Tibial nerve (tissue), 4 donors: ENCODE data around the gene DEK. TPM values are rescaled to one million over a fixed set of nuclear protein-coding genes. Genes with fewer than 3 reads are reported as not detected.
"Not testable (repeated sequence)": the region's sequence is repeated elsewhere in the genome, so short reads cannot be mapped to it uniquely, and the experiment has no call there.

Source experiments
- DNase-seq, 2 donors: peaks; one replicate each; pipeline ENCODE4 v3.0.0-alpha.2; 2019; ENCODE audit warnings: low spot score in 2 of 2
- H3K27ac ChIP-seq, 4 donors: fragments of 200-600 bp; sonication (generic) in 3 of 4; one replicate each; pipeline ENCODE4 v1.5.1; 2017 to 2019; ENCODE audit warnings: mild to moderate bottlenecking in 1 of 4
- H3K27me3 ChIP-seq, 2 donors: fragments of 200-600 bp; sonication (generic) in 1 of 2; one replicate each; pipeline versions ENCODE4 v1.5.1 to v1.6.0; 2017 to 2019
- H3K36me3 ChIP-seq, 3 donors: fragments of 200-600 bp; sonication (generic); one replicate each; pipeline ENCODE4 v1.5.1; 2018 to 2019
- H3K4me1 ChIP-seq, 4 donors: fragments of 200-600 bp; sonication (generic) in 3 of 4; one replicate each; pipeline ENCODE4 v1.5.1; 2017 to 2019
- H3K4me3 ChIP-seq, 4 donors: fragments of 200-600 bp; sonication (generic) in 3 of 4; one replicate each; pipeline ENCODE4 v1.5.1; 2017 to 2019; ENCODE audit warnings: mild to moderate bottlenecking in 1 of 4, moderate library complexity in 1 of 4
- H3K9me3 ChIP-seq, 4 donors: fragments of 200-600 bp; sonication (generic) in 3 of 4; one replicate each; pipeline ENCODE4 v1.5.1; 2017 to 2019
- EP300 ChIP-seq, 2 donors: sonication (generic); formaldehyde crosslinking; IDR thresholded peaks; one replicate each; pipeline ENCODE4 v1.6.1; 2017; ENCODE audit warnings: antibody characterized with exemption in 2 of 2, mild to moderate bottlenecking in 1 of 2
- POLR2A ChIP-seq, 2 donors: fragments of 450-650 bp; IDR thresholded peaks; one replicate each; pipeline ENCODE4 v1.6.1; 2017; ENCODE audit warnings: antibody characterized with exemption in 2 of 2, mild to moderate bottlenecking in 2 of 2, moderate library complexity in 2 of 2
- WGBS, 2 donors: methylation state at CpG; one replicate each; pipeline ENCODE4 v1.1.5; 2018; 5-methylcytosine and 5-hydroxymethylcytosine counted together
- total RNA-seq, 4 donors: library from RNA; depleted of rRNA; stranded (reverse); fragments of >200 nt; gene quantifications; one replicate each; pipeline ENCODE4 v1.1.0, GENCODE V29; 2016
- TF ChIP-seq, protein P1 (sequence below), 5 experiments: fragments of 200-600 bp in 3 of 5; fragments of 450-650 bp in 2 of 5; sonication (generic) in 3 of 5; IDR thresholded peaks; one replicate each; pipeline ENCODE4 v1.5.1; 2016 to 2019; ENCODE audit warnings: antibody characterized with exemption in 5 of 5, mild to moderate bottlenecking in 3 of 5, moderate library complexity in 2 of 5

DEK gene
- total RNA-seq, 4 donors from 2014 or later = 112 to 147 (median 123) TPM

DNA sequence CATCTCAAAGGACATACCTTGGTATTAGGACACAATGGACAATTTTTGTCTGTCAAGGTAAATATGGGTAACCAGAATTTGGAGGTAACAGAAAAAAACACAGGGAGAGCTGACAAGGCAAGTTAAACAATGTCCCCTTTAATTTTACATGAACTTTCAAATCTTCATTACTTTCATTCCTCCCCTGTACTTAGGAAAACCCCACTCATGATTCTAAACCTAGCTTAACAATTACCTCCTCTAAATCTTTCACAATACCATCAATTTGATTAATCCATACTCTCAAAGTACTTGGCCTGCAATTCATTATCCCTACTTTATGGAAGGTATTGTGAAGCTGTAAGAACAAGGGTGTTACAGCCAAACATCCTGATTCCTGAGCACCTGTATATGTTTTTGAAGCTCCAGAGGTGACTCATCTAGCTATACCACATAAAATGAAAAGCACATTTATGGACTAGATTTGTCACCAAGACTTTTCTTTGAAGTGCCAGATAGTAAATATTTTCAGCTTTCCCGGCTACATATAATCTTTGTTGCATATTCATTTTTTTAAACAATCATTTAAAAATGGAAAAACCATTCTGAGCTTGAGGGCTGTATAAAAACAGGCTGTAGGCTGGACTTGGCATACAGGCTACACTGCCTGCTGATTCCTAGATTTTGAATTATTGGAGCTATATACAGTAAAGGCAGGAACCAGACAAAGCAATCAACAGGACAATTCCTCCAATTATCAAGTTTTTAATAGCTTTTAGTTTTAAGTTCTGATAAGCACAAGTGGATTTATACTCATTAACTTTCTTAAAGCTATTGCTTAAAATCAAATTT is 22.9 kb downstream of the DEK start:
- Histone ChIP-seq H3K27me3 (no peaks in the 10 kb centered on the region), H3K36me3 (peaks cover 0 to 60% (median 8%) of the 10 kb centered on the region in 3 donors)
- 83 to 84% methylated on average over 1 of the region's 1 CpG for WGBS, 2 donors

DNA sequence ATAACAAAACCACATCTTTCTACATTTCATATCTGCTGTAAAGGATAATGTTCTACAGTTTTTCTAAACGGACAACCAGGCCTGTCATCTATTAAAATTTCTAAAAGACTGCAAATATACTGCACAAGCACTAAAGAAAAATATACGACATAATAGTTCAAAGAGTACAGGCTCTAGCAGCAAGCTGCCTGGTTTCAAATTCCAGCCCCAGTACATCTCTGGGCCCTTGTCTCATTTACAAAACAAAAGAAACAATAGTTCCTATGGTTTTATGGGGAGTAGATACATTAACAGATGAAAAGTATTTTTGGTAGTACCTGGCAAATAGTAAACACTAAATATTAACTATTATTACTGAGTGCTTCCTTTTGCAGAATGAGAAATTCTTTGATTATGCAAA is 24.1 kb downstream of the DEK start:
- Histone ChIP-seq H3K27ac (no peak overlapping the region), H3K4me3 (no peak overlapping the region), H3K4me1 (peaks cover 0 to 4% (median 0%) of the 10 kb centered on the region in 4 donors), H3K36me3 (peaks cover 0 to 66% (median 13%) of the 10 kb centered on the region in 3 donors), H3K9me3 (no peaks in the 10 kb centered on the region), H3K27me3 (no peaks in the 10 kb centered on the region)
- 44 to 59% methylated on average over 2 of the region's 2 CpGs for WGBS, 2 donors
- no peak for DNase-seq
- TF ChIP-seq, protein P1, sequence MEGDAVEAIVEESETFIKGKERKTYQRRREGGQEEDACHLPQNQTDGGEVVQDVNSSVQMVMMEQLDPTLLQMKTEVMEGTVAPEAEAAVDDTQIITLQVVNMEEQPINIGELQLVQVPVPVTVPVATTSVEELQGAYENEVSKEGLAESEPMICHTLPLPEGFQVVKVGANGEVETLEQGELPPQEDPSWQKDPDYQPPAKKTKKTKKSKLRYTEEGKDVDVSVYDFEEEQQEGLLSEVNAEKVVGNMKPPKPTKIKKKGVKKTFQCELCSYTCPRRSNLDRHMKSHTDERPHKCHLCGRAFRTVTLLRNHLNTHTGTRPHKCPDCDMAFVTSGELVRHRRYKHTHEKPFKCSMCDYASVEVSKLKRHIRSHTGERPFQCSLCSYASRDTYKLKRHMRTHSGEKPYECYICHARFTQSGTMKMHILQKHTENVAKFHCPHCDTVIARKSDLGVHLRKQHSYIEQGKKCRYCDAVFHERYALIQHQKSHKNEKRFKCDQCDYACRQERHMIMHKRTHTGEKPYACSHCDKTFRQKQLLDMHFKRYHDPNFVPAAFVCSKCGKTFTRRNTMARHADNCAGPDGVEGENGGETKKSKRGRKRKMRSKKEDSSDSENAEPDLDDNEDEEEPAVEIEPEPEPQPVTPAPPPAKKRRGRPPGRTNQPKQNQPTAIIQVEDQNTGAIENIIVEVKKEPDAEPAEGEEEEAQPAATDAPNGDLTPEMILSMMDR (IDR thresholded peaks at IDR 0.05) = no peak
- TF ChIP-seq POLR2A (IDR thresholded peaks at IDR 0.05) (no peak), EP300 (IDR thresholded peaks at IDR 0.05) (no peak)

More for the DNA sequence above, 22.9 kb downstream of the DEK start:
- DNase-seq = no peak
- H3K4me3 ChIP-seq = no peak overlapping the region
- no peak for TF ChIP-seq EP300 (IDR thresholded peaks at IDR 0.05)
- TF ChIP-seq, protein P1 (IDR thresholded peaks at IDR 0.05) = no peak
- no peak for TF ChIP-seq POLR2A (IDR thresholded peaks at IDR 0.05)
- H3K9me3 ChIP-seq = no peaks in the 10 kb centered on the region
- H3K4me1 ChIP-seq = peaks cover 0 to 4% (median 0%) of the 10 kb centered on the region in 4 donors
- no peak overlapping the region for H3K27ac ChIP-seq

GRCh38 chr6:18237167-18237566 is 27.2 kb downstream of the DEK start:
- WGBS, 2 donors = 96 to 97% methylated on average over 1 of the region's 1 CpG
- peaks cover 0 to 8% (median 3%) of the 10 kb centered on the region in 4 donors for H3K9me3 ChIP-seq
- no peaks in the 10 kb centered on the region for H3K4me1 ChIP-seq
- DNase-seq = no peak
- H3K4me3 ChIP-seq = no peak overlapping the region
- H3K27ac ChIP-seq = no peak overlapping the region
- no peaks in the 10 kb centered on the region for H3K27me3 ChIP-seq
- TF ChIP-seq POLR2A (IDR thresholded peaks at IDR 0.05) (no peak), EP300 (IDR thresholded peaks at IDR 0.05) (no peak)
- TF ChIP-seq, protein P1 (IDR thresholded peaks at IDR 0.05) = no peak
- H3K36me3 ChIP-seq = peaks cover 0 to 65% (median 10%) of the 10 kb centered on the region in 3 donors

- no peak overlapping the region for H3K27ac ChIP-seq
- DNase-seq = no peak
- H3K4me1 ChIP-seq = no peaks in the 10 kb centered on the region
- 84 to 98% methylated on average over 3 of the region's 3 CpGs for WGBS, 2 donors
- no peaks in the 10 kb centered on the region for H3K27me3 ChIP-seq
- H3K9me3 ChIP-seq = peaks cover 0 to 25% (median 7%) of the 10 kb centered on the region in 4 donors
- H3K36me3 ChIP-seq = peaks cover 0 to 73% (median 10%) of the 10 kb centered on the region in 3 donors
- H3K4me3 ChIP-seq = no peak overlapping the region
- TF ChIP-seq POLR2A (IDR thresholded peaks at IDR 0.05) (no peak), EP300 (IDR thresholded peaks at IDR 0.05) (no peak)
- TF ChIP-seq, protein P1 (IDR thresholded peaks at IDR 0.05) = no peak
Observed at GRCh38 chr6:18235524-18235923, 28.8 kb downstream of the DEK start.

DNA sequence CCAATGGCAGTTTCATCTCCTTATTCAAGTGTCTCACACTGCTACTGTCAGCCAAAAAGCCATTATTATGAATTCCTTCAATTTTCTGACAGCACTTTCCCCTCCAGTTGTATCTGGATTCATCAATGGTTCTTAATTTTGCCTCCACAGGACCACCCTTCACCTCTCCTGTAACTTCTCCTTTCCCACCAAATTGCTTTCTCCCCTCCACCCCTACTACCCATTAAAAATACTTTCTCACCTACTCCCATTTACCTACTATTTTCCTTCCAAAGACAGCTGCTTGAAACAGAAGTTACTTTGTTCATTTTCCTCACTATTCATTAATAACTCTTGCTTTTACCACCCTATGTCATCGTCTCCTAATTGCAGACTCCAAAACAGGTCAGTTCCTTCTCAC is 29.8 kb downstream of the DEK start:
- Histone ChIP-seq H3K9me3 (peaks cover 0 to 32% (median 7%) of the 10 kb centered on the region in 4 donors), H3K36me3 (peaks cover 0 to 81% (median 10%) of the 10 kb centered on the region in 3 donors), H3K27me3 (no peaks in the 10 kb centered on the region), H3K27ac (no peak overlapping the region), H3K4me1 (no peaks in the 10 kb centered on the region), H3K4me3 (no peak overlapping the region)
- DNase-seq = no peak
- TF ChIP-seq POLR2A (IDR thresholded peaks at IDR 0.05) = no peak
- TF ChIP-seq, protein P1 (IDR thresholded peaks at IDR 0.05) = no peak
- TF ChIP-seq EP300 (IDR thresholded peaks at IDR 0.05) = no peak
- 92 to 97% methylated on average over 1 of the region's 1 CpG for WGBS, 2 donors

GRCh38 chr6:18233770-18234169 is 30.6 kb downstream of the DEK start:
- H3K4me1 ChIP-seq, DNase-seq, H3K27ac ChIP-seq, H3K4me3 ChIP-seq, H3K27me3 ChIP-seq: not testable (repeated sequence)
- 97 to 100% methylated on average over 4 of the region's 4 CpGs for WGBS, 2 donors
- Histone ChIP-seq H3K9me3 (peaks cover 0 to 40% (median 8%) of the 10 kb centered on the region in 4 donors), H3K36me3 (peaks cover 0 to 89% (median 15%) of the 10 kb centered on the region in 3 donors)

GRCh38 chr6:18231856-18232255 is 32.5 kb downstream of the DEK start:
- peaks cover 0 to 94% (median 17%) of the 10 kb centered on the region in 3 donors for H3K36me3 ChIP-seq
- H3K4me1 ChIP-seq = not testable (repeated sequence)
- 97 to 98% methylated on average over 7 of the region's 7 CpGs for WGBS, 2 donors

More at GRCh38 chr6:18231856-18232255, 32.5 kb downstream of the DEK start:
- H3K27ac ChIP-seq, H3K27me3 ChIP-seq, H3K4me3 ChIP-seq, DNase-seq: not testable (repeated sequence)
- H3K9me3 ChIP-seq = peaks cover 0 to 49% (median 10%) of the 10 kb centered on the region in 4 donors
